Mucosa of rectum (tissue), 2 donors: ENCODE data around the gene CAMK1D.

ENCODE experiments used
- H3K27ac ChIP-seq, 2 donors: one replicate each; pipeline ENCODE4 v1.7.0; 2013; ENCODE audit warnings: inconsistent platforms in 2 of 2, low read depth in 2 of 2, low read length in 2 of 2
- H3K27me3 ChIP-seq, 2 donors: one replicate each; pipeline ENCODE4 v1.7.0; 2013; ENCODE audit warnings: low read length in 2 of 2; ENCODE audit not compliant: control insufficient read depth in 2 of 2, insufficient read depth in 2 of 2
- H3K36me3 ChIP-seq, 2 donors: one replicate each; pipeline ENCODE4 v1.7.0; 2013; ENCODE audit warnings: low read length in 2 of 2; ENCODE audit not compliant: control insufficient read depth in 2 of 2, insufficient read depth in 2 of 2
- H3K4me1 ChIP-seq, 2 donors: one replicate each; pipeline ENCODE4 v1.7.0; 2013; ENCODE audit warnings: low read length in 2 of 2, mild to moderate bottlenecking in 1 of 2; ENCODE audit not compliant: control insufficient read depth in 2 of 2, insufficient read depth in 2 of 2
- H3K4me3 ChIP-seq, 2 donors: one replicate each; pipeline ENCODE4 v1.7.0; 2013; ENCODE audit warnings: low read length in 2 of 2
- H3K9ac ChIP-seq, 2 donors: one replicate each; pipeline ENCODE4 v1.7.0; 2013; ENCODE audit warnings: low read length in 2 of 2, low read depth in 1 of 2, mild to moderate bottlenecking in 1 of 2
- H3K9me3 ChIP-seq, 2 donors: one replicate each; pipeline ENCODE4 v1.7.0; 2013; ENCODE audit warnings: low read length in 2 of 2; ENCODE audit not compliant: control insufficient read depth in 2 of 2
- donor health status: healthy.
- donor health status: Normal muscosa, but diverticular disease.

Gene CAMK1D

GRCh38 chr10:12508165-12508564, 158.8 kb downstream of the CAMK1D start:
- Histone ChIP-seq H3K9me3 (no peaks in the 10 kb centered on the region), H3K27me3 (no peaks in the 10 kb centered on the region), H3K9ac (no peak overlapping the region), H3K4me1 (peaks cover 8 to 10% of the 10 kb centered on the region in 2 donors), H3K4me3 (no peak overlapping the region), H3K27ac (no peak overlapping the region), H3K36me3 (no peaks in the 10 kb centered on the region)

DNA sequence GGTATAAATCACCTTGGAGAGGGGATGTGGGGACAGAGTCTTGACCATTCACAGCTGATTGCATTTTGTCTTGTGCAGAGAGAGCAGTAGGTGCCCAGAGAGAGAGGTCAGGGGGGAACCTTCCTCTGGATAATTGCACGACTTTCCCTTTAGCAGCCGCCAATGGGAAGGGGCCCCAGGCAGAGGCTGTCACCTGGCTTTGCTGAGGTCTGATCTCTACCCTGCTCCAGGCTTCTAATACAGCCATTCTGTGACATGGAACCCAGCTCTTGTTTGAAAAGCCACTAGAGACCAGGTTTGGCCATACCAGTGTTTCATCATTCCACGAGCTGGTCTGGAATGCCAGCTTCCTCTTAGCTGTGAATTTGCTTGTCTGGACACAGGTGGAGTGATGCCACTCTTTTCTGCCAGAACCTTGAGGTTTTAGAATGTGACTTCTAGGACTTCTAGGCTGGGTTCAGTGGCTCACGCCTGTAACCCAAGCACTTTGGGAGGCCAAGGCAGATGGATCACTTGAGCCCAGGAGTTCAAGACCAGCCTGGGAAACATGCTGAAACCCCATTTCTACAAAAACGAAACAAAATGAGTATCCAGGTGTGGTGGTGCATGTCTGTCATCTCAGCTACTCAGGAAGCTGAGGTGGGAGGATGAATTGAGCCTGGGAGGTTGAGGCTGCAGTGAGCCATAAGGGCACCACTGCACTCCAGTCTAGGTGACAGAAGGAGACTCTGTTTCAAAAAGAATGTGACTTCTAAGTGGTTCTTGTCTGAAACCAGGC, 159.9 kb downstream of the CAMK1D start:
- H3K4me3 ChIP-seq: no peak overlapping the region
- H3K27ac ChIP-seq: no peak overlapping the region
- no peak overlapping the region for H3K9ac ChIP-seq
- no peaks in the 10 kb centered on the region for H3K36me3 ChIP-seq
- no peaks in the 10 kb centered on the region for H3K9me3 ChIP-seq
- H3K4me1 ChIP-seq: peaks cover 6% of the 10 kb centered on the region in 2 donors
- no peaks in the 10 kb centered on the region for H3K27me3 ChIP-seq

GRCh38 chr10:12509794-12510100, 160.4 kb downstream of the CAMK1D start:
- Histone ChIP-seq H3K9ac (no peak overlapping the region), H3K36me3 (no peaks in the 10 kb centered on the region), H3K4me1 (peaks cover 6% of the 10 kb centered on the region in 2 donors), H3K4me3 (no peak overlapping the region), H3K9me3 (no peaks in the 10 kb centered on the region), H3K27ac (no peak overlapping the region), H3K27me3 (no peaks in the 10 kb centered on the region)

DNA sequence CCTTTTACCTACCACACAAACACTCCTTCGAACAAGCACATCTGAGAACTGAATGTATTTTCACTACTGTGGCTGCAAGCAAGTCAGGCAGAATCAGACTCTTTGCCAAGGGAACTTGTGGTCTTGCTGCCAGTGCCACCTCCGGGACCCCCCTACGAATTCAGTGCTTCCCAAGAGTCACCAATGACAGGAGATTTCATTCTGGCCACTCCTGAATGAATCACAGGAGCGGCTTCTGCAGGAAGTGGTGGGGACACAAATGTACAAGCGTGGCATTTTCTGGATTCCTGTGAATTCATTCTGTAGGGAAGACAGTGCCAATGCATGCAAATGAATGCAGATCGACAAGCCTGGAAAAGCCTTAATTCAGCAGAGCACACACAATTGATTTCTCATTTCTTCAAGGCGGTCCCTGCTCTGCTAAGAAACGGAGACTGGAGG, 161.2 kb downstream of the CAMK1D start:
- no peak overlapping the region for H3K4me3 ChIP-seq
- no peak overlapping the region for H3K27ac ChIP-seq

DNA sequence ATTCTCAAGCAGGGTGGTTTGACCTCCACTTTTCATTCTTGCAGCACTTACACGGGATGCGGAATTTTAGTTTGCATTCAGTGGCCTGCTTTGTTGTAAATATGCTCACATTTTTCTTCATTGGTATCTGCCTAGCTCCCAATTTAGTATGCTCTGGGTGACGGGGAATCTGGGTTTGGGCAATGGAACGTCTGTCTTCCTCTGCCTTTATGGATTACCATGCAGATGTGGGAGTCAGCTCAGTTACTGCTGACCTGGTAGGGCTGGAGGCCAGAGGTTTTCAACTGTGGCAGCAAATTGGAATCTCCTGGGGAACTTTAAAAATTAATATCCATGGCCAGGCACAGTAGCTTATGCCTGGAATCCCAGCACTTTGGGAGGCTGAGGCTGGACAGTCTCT, 161.6 kb downstream of the CAMK1D start:
- peaks cover 6% of the 10 kb centered on the region in 2 donors for H3K4me1 ChIP-seq
- H3K4me3 ChIP-seq: no peak overlapping the region
- H3K27me3 ChIP-seq: no peaks in the 10 kb centered on the region
- H3K9me3 ChIP-seq: no peaks in the 10 kb centered on the region
- no peak overlapping the region for H3K27ac ChIP-seq
- H3K9ac ChIP-seq: no peak overlapping the region
- no peaks in the 10 kb centered on the region for H3K36me3 ChIP-seq

More for the DNA sequence above, 161.2 kb downstream of the CAMK1D start:
- Histone ChIP-seq H3K9ac (no peak overlapping the region), H3K9me3 (no peaks in the 10 kb centered on the region), H3K4me1 (peaks cover 6% of the 10 kb centered on the region in 2 donors), H3K36me3 (no peaks in the 10 kb centered on the region), H3K27me3 (no peaks in the 10 kb centered on the region)

DNA sequence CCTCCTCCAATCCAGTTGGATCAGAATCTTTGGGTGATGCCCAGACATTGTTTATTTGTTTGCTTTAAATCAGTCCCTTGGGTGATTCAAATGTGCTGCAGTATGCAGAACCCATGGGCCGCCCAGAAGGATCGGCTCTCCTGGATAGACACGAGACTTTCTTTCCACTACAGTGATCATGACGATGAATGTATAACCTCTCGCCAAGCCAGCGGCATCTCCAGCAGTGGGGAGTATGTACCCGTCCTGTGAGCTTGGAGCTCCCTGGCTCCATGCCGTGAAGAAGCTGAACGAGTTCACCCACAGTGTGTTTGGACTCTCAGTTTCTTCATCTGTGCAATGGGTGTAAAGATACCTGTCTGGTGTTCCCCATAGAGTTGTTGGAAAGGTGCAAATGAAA, 162.3 kb downstream of the CAMK1D start:
- Histone ChIP-seq H3K36me3 (no peaks in the 10 kb centered on the region), H3K27ac (no peak overlapping the region), H3K4me3 (no peak overlapping the region), H3K4me1 (peaks cover 6% of the 10 kb centered on the region in 2 donors), H3K27me3 (no peaks in the 10 kb centered on the region), H3K9ac (no peak overlapping the region), H3K9me3 (no peaks in the 10 kb centered on the region)

DNA sequence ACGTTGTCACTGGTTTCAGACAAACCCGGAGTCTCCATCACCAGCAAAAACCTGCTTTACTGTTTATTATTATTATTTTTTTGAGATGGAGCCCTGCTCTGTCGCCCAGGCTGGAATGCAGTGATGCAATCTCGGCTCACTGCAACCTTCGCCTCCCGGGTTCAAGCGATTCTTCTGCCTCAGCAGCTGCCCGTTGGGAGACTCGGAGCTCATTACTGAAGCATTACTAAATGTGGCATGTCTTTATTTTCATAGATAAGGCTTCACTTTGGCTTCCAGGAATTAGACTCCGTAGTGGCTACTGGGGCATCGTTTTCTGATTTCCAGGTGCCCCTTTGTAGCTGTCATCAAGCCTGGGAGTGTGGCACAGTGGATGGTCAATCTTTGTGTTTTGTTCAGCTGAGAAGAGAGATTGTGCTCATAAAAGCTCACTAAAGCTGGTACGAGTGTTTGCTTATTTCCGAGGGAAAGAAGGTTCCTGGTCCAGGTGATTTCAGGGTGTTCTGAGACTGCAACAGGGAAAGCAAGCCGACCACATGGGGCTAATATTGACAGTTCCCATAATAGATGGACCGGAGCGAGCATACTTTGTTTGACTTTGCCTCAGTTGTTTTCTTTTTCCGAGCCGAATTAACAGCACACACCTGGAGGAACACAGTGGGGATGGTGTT, 163.1 kb downstream of the CAMK1D start:
- Histone ChIP-seq H3K36me3 (no peaks in the 10 kb centered on the region), H3K9me3 (no peaks in the 10 kb centered on the region), H3K27me3 (no peaks in the 10 kb centered on the region), H3K4me3 (no peak overlapping the region), H3K9ac (no peak overlapping the region), H3K4me1 (peaks cover 6% of the 10 kb centered on the region in 2 donors), H3K27ac (no peak overlapping the region)

GRCh38 chr10:12513003-12513365, 163.6 kb downstream of the CAMK1D start:
- H3K9me3 ChIP-seq: no peaks in the 10 kb centered on the region
- H3K36me3 ChIP-seq: no peaks in the 10 kb centered on the region
- H3K27me3 ChIP-seq: no peaks in the 10 kb centered on the region
- no peak overlapping the region for H3K4me3 ChIP-seq
- H3K27ac ChIP-seq: no peak overlapping the region
- H3K4me1 ChIP-seq: peaks cover 6% of the 10 kb centered on the region in 2 donors
- H3K9ac ChIP-seq: no peak overlapping the region

- H3K4me3 ChIP-seq: no peak overlapping the region
- H3K27me3 ChIP-seq: no peaks in the 10 kb centered on the region
- no peak overlapping the region for H3K9ac ChIP-seq
- peaks cover 6% of the 10 kb centered on the region in 2 donors for H3K4me1 ChIP-seq
- no peak overlapping the region for H3K27ac ChIP-seq
- H3K9me3 ChIP-seq: no peaks in the 10 kb centered on the region
- H3K36me3 ChIP-seq: no peaks in the 10 kb centered on the region
Observed at GRCh38 chr10:12513775-12514673, 164.7 kb downstream of the CAMK1D start.

DNA sequence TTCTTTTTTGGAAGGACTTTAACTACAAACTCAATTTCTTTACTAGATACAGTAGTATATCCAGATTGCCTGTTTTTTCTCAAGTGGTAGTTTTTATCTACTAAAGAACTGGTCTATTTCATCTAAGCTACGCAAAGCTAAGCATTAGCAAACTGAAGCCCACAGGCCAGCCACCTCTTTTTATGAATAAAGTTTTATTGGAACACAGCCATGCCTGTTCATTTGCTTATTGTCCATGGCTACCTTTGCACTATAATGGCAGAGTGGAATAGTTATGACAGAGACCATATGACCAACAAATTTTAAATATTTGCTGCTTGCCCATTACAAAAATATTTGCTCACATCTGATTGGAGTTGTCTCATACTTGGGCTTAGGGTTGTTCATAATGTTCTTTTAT, 168.7 kb downstream of the CAMK1D start:
- no peaks in the 10 kb centered on the region for H3K27me3 ChIP-seq
- H3K36me3 ChIP-seq: no peaks in the 10 kb centered on the region
- H3K9me3 ChIP-seq: no peaks in the 10 kb centered on the region
- peaks cover 2 to 5% of the 10 kb centered on the region in 2 donors for H3K4me1 ChIP-seq
- H3K27ac ChIP-seq: no peak overlapping the region
- H3K4me3 ChIP-seq: no peak overlapping the region
- no peak overlapping the region for H3K9ac ChIP-seq
